Mucosa of descending colon (tissue), 3 donors: ENCODE data around the gene SMIM13. TPM values are rescaled to one million over a fixed set of nuclear protein-coding genes. Genes with fewer than 3 reads are reported as not detected.

ENCODE experiments used
- ATAC-seq: fragments of 200-7000 bp; cut with Tn5 transposase; one replicate; pipeline ENCODE4 v1.9.1; 2020; ENCODE audit warnings: mild to moderate bottlenecking, moderate library complexity
- DNase-seq, 3 donors: peaks; one replicate each; pipeline ENCODE4 v3.0.0-alpha.2; 2020
- H3K36me3 ChIP-seq: fragments of 200-600 bp; one replicate; pipeline ENCODE4 v1.8.0; 2021; ENCODE audit warnings: low read depth, mild to moderate bottlenecking
- H3K4me1 ChIP-seq: fragments of 200-600 bp; one replicate; pipeline ENCODE4 v1.8.0; 2021; ENCODE audit warnings: low read depth, mild to moderate bottlenecking
- H3K4me3 ChIP-seq: fragments of 200-600 bp; one replicate; pipeline ENCODE4 v1.8.0; 2021; ENCODE audit warnings: mild to moderate bottlenecking
- H3K9me3 ChIP-seq: fragments of 200-600 bp; one replicate; pipeline ENCODE4 v1.8.0; 2021; ENCODE audit warnings: mild to moderate bottlenecking
- CTCF ChIP-seq: fragments of 200-600 bp; IDR thresholded peaks from one replicate; pipeline ENCODE4 v1.8.0; 2022; ENCODE audit warnings: antibody characterized with exemption, mild to moderate bottlenecking
- intact Hi-C, 2 donors: fragments of 100-400 bp; cut with DNase I in 1 of 2; cut with micrococcal nuclease in 1 of 2; formaldehyde crosslinking; loops; one replicate each; pipeline versions ENCODE4 v1.11.0 to v1.11.1; 2022; cut with DNase I, micrococcal nuclease
- total RNA-seq, 3 donors: library from RNA; stranded (reverse); fragmentation: NEBNext Ultra II Directional in 2 of 3; extraction: Animal tissue kit (Norgen Biotek cat#: 25700) in 2 of 3; gene quantifications; one replicate each; pipeline versions ENCODE4 v1.2.1 to v1.2.4, GENCODE V29; 2021 to 2023
- donor health status: DM: no; HTN: no; CAD: no; lungs with moderate emphysema.
- donor health status: DM: no; HTN: no; CAD: no.
- donor health status: DM: no; HTN: yes; CAD: no.

SMIM13 gene
- total RNA-seq, 3 donors from 2014 or later = 5.4 to 10.9 (median 5.6) TPM

- TF ChIP-seq CTCF = no peak
- ATAC-seq = no peak
- Histone ChIP-seq H3K4me3 (no peak overlapping the region), H3K4me1 (peaks cover 6% of the 10 kb centered on the region), H3K9me3 (no peaks in the 10 kb centered on the region), H3K36me3 (no peaks in the 10 kb centered on the region)
- DNase-seq = no peak
- intact Hi-C loops = no loop called here
Measured at GRCh38 chr6:11168091-11168635, 74.5 kb downstream of the SMIM13 start.

- H3K36me3 ChIP-seq = no peaks in the 10 kb centered on the region
- intact Hi-C loops = no loop called here
Measured at GRCh38 chr6:11171952-11172351, 78.3 kb downstream of the SMIM13 start.

GRCh38 chr6:11172501-11173327, 79.1 kb downstream of the SMIM13 start:
- intact Hi-C loops = no loop called here
- ATAC-seq (peak; percentile 77), DNase-seq (peak; percentile 62 to 89 (median 77))
- H3K9me3 ChIP-seq = no peaks in the 10 kb centered on the region
- no peak overlapping the region for H3K4me3 ChIP-seq
- peaks cover 6% of the 10 kb centered on the region for H3K4me1 ChIP-seq
- no peaks in the 10 kb centered on the region for H3K36me3 ChIP-seq
- peak; percentile 65 for TF ChIP-seq CTCF

More at GRCh38 chr6:11171952-11172351, 78.3 kb downstream of the SMIM13 start:
- H3K4me1 ChIP-seq = peaks cover 6% of the 10 kb centered on the region
- no peaks in the 10 kb centered on the region for H3K9me3 ChIP-seq
- H3K4me3 ChIP-seq = no peak overlapping the region
- DNase-seq (no peak), ATAC-seq (no peak)
- TF ChIP-seq CTCF = no peak

GRCh38 chr6:11174242-11174611, 80.6 kb downstream of the SMIM13 start:
- Histone ChIP-seq H3K9me3 (no peaks in the 10 kb centered on the region), H3K36me3 (no peaks in the 10 kb centered on the region), H3K4me1 (peaks cover 6% of the 10 kb centered on the region), H3K4me3 (no peak overlapping the region)
- DNase-seq (peak in 1 of 3 donors; percentile 30), ATAC-seq (peak; percentile 73)
- no peak for TF ChIP-seq CTCF
- intact Hi-C loops = no loop called here

GRCh38 chr6:11177271-11177670, 83.6 kb downstream of the SMIM13 start:
- DNase-seq (no peak), ATAC-seq (no peak)
- H3K4me3 ChIP-seq = no peak overlapping the region
- H3K4me1 ChIP-seq = peaks cover 6% of the 10 kb centered on the region
- intact Hi-C loops = no loop called here
- no peaks in the 10 kb centered on the region for H3K9me3 ChIP-seq
- no peak for TF ChIP-seq CTCF
- no peaks in the 10 kb centered on the region for H3K36me3 ChIP-seq
